Measurements from ENCODE around the gene RNFT2.
A peak's percentile ranks its signal among the peaks of the same experiment; 100 is the strongest.

The RNFT2 gene

GRCh38 chr12:116818948-116819832 is 81.1 kb downstream of the RNFT2 start (continued):
- TF ChIP-seq BCL6B (tag by site-specific recombination; IDR thresholded peaks at IDR 0.05) (no peak), ZNF324 (tag by site-specific recombination; IDR thresholded peaks at IDR 0.05) (peak; percentile 60; the same call in 1 of the 2 replicates), ZNF610 (tag by site-specific recombination; IDR thresholded peaks at IDR 0.05; ENCODE audit: borderline replicate concordance) (peak; percentile 53; the same call in 1 of the 2 replicates), ZNF138 (tag by site-specific recombination; IDR thresholded peaks at IDR 0.05; ENCODE audit: borderline replicate concordance) (no peak), ZNF501 (tag by site-specific recombination; IDR thresholded peaks at IDR 0.05) (peak; percentile 28; the same call in 1 of the 2 replicates), BCL11B (tag by site-specific recombination; IDR thresholded peaks at IDR 0.05; ENCODE audit: low read depth) (no peak), ZNF560 (tag by site-specific recombination; IDR thresholded peaks at IDR 0.05; ENCODE audit: borderline replicate concordance) (no peak), ZNF473 (tag by site-specific recombination; IDR thresholded peaks at IDR 0.05) (no peak), ZBTB21 (tag by site-specific recombination; IDR thresholded peaks at IDR 0.05) (peak; percentile 81; the same call in 1 of the 2 replicates), ZNF514 (tag by site-specific recombination; IDR thresholded peaks at IDR 0.05) (no peak), PATZ1 (tag by site-specific recombination; IDR thresholded peaks at IDR 0.05) (peak; percentile 94), ZNF621 (tag by site-specific recombination; IDR thresholded peaks at IDR 0.05) (no peak), ZNF510 (tag by site-specific recombination; IDR thresholded peaks at IDR 0.05; ENCODE audit: insufficient replicate concordance) (no peak), MEIS1 (CRISPR knock-in tag; IDR thresholded peaks at IDR 0.05; ENCODE audit: borderline replicate concordance) (no peak), ZNF114 (tag by site-specific recombination; IDR thresholded peaks at IDR 0.05) (no peak), ZSCAN16 (tag by site-specific recombination; IDR thresholded peaks at IDR 0.05) (no peak), ZBTB44 (tag by site-specific recombination; IDR thresholded peaks at IDR 0.05) (peak; percentile 76), ZSCAN18 (tag by site-specific recombination; IDR thresholded peaks at IDR 0.05) (no peak), ZNF239 (tag by site-specific recombination; IDR thresholded peaks at IDR 0.05) (no peak), ZNF830 (tag by site-specific recombination; IDR thresholded peaks at IDR 0.05; ENCODE audit: low read depth) (no peak), ZNF404 (tag by site-specific recombination; IDR thresholded peaks at IDR 0.05) (no peak), ZNF707 (tag by site-specific recombination; IDR thresholded peaks at IDR 0.05) (no peak), ZNF266 (tag by site-specific recombination; IDR thresholded peaks at IDR 0.05; ENCODE audit: low read depth) (no peak)
- TF ChIP-seq, protein P1, sequence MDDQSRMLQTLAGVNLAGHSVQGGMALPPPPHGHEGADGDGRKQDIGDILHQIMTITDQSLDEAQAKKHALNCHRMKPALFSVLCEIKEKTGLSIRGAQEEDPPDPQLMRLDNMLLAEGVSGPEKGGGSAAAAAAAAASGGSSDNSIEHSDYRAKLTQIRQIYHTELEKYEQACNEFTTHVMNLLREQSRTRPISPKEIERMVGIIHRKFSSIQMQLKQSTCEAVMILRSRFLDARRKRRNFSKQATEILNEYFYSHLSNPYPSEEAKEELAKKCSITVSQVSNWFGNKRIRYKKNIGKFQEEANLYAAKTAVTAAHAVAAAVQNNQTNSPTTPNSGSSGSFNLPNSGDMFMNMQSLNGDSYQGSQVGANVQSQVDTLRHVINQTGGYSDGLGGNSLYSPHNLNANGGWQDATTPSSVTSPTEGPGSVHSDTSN (CRISPR knock-in tag; IDR thresholded peaks at IDR 0.05), result peak; percentile 45; the same call in 1 of the 2 replicates
- TF ChIP-seq, protein P2, sequence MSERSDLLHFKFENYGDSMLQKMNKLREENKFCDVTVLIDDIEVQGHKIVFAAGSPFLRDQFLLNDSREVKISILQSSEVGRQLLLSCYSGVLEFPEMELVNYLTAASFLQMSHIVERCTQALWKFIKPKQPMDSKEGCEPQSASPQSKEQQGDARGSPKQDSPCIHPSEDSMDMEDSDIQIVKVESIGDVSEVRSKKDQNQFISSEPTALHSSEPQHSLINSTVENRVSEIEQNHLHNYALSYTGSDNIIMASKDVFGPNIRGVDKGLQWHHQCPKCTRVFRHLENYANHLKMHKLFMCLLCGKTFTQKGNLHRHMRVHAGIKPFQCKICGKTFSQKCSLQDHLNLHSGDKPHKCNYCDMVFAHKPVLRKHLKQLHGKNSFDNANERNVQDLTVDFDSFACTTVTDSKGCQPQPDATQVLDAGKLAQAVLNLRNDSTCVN (tag by site-specific recombination; optimal IDR thresholded peaks at IDR 0.05), result peak; percentile 81
- TF ChIP-seq, protein P3, sequence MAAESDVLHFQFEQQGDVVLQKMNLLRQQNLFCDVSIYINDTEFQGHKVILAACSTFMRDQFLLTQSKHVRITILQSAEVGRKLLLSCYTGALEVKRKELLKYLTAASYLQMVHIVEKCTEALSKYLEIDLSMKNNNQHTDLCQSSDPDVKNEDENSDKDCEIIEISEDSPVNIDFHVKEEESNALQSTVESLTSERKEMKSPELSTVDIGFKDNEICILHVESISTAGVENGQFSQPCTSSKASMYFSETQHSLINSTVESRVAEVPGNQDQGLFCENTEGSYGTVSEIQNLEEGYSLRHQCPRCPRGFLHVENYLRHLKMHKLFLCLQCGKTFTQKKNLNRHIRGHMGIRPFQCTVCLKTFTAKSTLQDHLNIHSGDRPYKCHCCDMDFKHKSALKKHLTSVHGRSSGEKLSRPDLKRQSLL (tag by site-specific recombination; IDR thresholded peaks at IDR 0.05), result peak; percentile 57; the same call in 1 of the 2 replicates
- TF ChIP-seq, protein P4, sequence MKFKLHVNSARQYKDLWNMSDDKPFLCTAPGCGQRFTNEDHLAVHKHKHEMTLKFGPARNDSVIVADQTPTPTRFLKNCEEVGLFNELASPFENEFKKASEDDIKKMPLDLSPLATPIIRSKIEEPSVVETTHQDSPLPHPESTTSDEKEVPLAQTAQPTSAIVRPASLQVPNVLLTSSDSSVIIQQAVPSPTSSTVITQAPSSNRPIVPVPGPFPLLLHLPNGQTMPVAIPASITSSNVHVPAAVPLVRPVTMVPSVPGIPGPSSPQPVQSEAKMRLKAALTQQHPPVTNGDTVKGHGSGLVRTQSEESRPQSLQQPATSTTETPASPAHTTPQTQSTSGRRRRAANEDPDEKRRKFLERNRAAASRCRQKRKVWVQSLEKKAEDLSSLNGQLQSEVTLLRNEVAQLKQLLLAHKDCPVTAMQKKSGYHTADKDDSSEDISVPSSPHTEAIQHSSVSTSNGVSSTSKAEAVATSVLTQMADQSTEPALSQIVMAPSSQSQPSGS (tag by site-specific recombination; IDR thresholded peaks at IDR 0.05; ENCODE audit: low read depth), result peak; percentile 99
